ENCODE measurements around the gene FOXS1.
"Not testable (repeated sequence)": the region's sequence is repeated elsewhere in the genome, so short reads cannot be mapped to it uniquely, and the experiment has no call there.

Gene FOXS1

DNA sequence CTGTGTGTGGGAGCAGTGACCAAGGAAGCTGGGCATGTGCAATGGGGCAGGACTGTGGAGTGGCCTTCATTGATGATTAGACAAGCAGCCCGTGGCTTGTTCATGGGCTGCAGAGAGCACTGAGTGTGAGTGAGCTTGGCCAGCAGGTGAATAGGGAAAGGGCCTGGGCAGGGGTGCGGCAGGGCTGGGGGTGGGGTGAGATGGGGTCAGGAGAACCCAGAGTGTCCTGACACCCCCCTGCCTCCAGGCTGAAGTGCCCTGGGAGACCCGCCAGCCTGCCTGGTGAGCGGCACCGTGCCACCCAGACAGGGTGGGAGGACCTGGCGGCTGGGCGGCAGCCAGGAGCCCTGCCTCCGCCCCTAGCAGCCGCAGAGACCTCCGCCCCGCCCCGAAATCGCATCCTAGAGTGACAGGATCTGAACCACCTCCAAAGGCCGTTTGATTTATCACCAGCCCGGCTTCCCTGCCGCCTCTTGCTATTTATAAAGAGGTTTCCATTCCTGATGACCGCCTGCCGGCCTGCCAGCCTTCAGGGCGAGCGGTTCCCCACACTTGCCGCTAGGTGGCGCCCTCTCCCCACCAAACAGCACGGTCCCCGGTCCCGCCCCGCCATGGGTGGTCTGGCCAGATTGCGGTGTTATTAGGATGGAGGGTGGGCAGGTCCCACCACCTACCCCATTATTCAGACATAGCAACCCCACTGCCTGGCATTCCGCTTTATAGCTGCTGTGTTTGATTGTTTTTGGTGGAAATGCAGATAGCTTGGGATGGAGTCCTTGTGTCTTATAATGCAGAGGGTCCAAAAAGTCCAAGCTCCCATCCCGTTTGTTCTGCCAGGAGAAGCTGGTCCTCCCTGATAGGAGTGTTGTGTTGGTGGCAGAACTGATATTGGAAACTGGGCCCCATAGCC is 22.7 kb downstream of the FOXS1 start:
- H3K27ac Mint-ChIP-seq, result no peak overlapping the region
- no peaks in the 10 kb centered on the region for H3K27me3 Mint-ChIP-seq
- H3K4me1 Mint-ChIP-seq, result peaks cover 7% of the 10 kb centered on the region
- H3K4me3 Mint-ChIP-seq, result no peak overlapping the region
- no peaks in the 10 kb centered on the region for H3K9me3 Mint-ChIP-seq
- no peaks in the 10 kb centered on the region for H3K36me3 Mint-ChIP-seq

DNA sequence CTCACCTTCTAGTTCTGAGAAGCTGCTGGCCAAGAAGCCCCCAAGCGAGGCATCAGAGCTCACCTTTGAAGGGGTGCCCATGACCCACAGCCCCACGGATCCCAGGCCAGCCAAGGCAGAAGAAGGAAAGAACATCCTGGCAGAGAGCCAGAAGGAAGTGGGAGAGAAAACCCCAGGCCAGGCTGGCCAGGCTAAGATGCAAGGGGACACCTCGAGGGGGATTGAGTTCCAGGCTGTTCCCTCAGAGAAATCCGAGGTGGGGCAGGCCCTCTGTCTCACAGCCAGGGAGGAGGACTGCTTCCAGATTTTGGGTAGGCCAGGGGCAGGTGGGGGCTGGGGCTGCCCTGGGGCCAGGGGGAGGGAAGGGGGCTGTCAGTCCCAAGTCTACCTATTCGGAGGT is 24.0 kb downstream of the FOXS1 start:
- Mint-ChIP-seq H3K9me3 (no peaks in the 10 kb centered on the region), H3K27ac (peak overlapping the region; percentile 25), H3K4me3 (no peak overlapping the region), H3K4me1 (peaks cover 7% of the 10 kb centered on the region), H3K27me3 (no peaks in the 10 kb centered on the region), H3K36me3 (no peaks in the 10 kb centered on the region)

DNA sequence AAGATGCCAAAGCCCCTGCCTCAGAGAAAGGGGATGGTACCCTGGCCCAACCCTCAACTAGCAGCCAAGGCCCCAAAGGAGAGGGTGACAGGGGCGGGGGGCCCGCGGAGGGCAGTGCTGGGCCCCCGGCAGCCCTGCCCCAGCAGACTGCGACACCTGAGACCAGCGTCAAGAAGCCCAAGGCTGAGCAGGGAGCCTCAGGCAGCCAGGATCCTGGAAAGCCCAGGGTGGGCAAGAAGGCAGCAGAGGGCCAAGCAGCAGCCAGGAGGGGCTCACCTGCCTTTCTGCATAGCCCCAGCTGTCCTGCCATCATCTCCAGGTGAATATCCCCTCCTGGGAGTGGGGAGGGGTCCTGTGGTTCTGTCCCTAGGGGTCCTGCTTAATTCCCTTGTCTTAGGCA is 25.2 kb downstream of the FOXS1 start:
- H3K36me3 Mint-ChIP-seq, result no peaks in the 10 kb centered on the region
- H3K9me3 Mint-ChIP-seq, result no peaks in the 10 kb centered on the region
- no peaks in the 10 kb centered on the region for H3K27me3 Mint-ChIP-seq
- no peak overlapping the region for H3K27ac Mint-ChIP-seq
- peaks cover 7% of the 10 kb centered on the region for H3K4me1 Mint-ChIP-seq
- no peak overlapping the region for H3K4me3 Mint-ChIP-seq

DNA sequence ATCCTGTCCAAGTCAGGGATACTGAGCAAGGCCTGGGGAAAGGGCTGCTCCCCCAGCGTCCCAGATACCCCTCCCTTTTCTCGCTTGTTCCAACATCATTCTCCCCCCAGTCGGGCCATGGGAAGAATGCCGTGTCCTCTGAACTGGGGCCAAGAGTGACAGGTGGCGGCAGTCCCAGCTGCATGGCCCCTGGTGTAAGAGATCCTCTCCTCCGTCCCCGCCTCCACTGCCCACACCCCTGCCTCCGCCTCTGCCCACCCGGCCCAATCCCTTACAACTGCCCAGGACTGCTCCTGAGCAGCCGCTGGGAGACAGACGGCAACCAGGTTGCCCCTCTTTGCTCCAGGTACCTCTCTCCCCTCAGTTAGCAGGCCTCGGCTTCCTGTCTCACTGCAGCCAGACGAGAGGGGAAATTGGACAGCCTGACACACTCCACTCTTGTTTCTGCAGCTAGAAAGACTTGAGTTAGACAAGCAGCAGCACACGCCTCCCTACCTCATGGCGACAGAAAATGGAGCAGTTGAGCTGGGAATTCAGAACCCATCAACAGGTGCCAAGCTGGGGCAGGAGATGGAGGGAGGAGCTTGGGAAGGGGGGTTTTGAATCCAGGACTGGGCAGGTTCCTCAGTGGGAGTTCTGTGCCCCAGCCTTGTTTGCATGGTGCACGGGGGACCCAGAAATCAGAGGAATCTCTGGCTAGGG is 26.2 kb downstream of the FOXS1 start, which contains the start of gene MYLK2:
Gene MYLK2, plus strand, starts transcription at position 274 of the 702 bp plus-strand sequence. Its CDS starts 225 bp downstream, at position 499.
- peaks cover 7% of the 10 kb centered on the region for H3K4me1 Mint-ChIP-seq
- no peak within 1 kb of the TSS for H3K4me3 Mint-ChIP-seq
- H3K36me3 Mint-ChIP-seq, result no peaks in the 10 kb centered on the region
- H3K9me3 Mint-ChIP-seq, result no peaks in the 10 kb centered on the region
- H3K27me3 Mint-ChIP-seq, result no peaks in the 10 kb centered on the region
- no peak within 1 kb of the TSS for H3K27ac Mint-ChIP-seq

DNA sequence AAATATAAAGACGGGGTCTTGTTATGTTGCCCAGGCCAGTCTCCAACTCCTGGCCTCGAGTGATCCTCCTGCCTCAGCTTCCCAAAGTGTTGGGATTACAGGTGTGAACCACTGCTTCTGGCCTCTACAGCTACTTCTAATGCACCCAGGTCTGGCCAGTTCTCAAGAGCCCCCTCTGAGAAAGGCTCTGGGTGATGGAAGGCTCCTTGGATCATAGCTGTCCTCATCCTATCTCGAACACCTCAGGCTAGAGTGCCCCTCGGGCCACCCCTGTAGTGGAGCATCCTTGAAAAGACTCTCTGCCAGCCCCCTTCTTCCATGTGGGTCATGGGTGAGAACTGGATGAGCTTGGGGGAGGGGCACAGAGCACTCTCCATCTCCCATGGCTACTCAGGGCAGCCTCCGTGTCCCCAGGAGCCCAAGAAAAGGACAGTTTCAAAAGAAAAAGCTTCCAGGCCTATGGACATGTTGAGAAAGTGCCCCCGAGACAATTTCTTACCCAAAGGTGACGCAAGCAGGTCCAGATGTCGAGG is 27.0 kb downstream of the FOXS1 start:
- no peak overlapping the region for H3K27ac Mint-ChIP-seq
- no peak overlapping the region for H3K4me3 Mint-ChIP-seq
- peaks cover 7% of the 10 kb centered on the region for H3K4me1 Mint-ChIP-seq
- no peaks in the 10 kb centered on the region for H3K36me3 Mint-ChIP-seq
- no peaks in the 10 kb centered on the region for H3K27me3 Mint-ChIP-seq
- no peaks in the 10 kb centered on the region for H3K9me3 Mint-ChIP-seq

DNA sequence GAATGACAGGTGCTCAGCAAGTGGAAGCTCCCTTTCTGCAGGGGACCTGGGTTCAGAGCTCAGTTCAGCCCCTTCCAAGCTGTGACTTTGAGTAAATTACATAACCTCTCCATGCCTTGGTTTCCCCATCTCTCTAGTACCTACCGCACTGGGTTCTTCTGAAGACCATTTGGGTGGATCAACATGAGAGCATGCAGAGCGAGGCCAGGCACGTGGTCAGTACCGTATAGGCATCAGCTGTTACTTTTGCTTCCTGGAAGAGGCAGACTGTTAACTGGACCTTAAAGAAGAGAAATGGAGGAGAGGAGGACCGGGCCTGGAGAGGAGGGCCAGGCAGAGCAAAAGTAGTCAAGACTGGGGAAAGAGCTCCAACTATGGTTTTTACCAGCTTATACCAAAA is 27.9 kb downstream of the FOXS1 start:
- Mint-ChIP-seq H3K4me3 (no peak overlapping the region), H3K27ac (no peak overlapping the region), H3K9me3 (no peaks in the 10 kb centered on the region), H3K36me3 (no peaks in the 10 kb centered on the region), H3K4me1 (peaks cover 4% of the 10 kb centered on the region), H3K27me3 (no peaks in the 10 kb centered on the region)

DNA sequence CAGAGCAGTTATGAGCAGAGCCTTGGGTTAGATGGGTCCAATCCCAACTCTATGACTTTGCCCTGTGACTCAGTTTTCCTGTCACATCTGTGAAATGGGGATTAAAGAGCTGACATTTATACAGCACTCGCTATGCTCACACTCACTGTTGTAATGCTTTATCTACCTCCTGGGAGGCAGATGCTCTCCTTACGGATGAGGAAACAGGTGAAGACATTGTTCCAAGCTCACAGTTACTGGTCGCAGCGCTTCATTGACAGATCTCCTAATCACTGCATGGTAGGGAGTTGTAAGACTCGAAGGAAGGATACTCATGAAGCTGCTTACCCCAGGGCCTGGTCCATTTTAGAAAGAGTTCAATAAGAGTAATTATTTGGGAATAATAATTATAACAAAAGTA is 29.2 kb downstream of the FOXS1 start:
- Mint-ChIP-seq H3K9me3 (no peaks in the 10 kb centered on the region), H3K36me3 (no peaks in the 10 kb centered on the region), H3K4me1 (no peaks in the 10 kb centered on the region), H3K27ac (no peak overlapping the region), H3K4me3 (no peak overlapping the region), H3K27me3 (no peaks in the 10 kb centered on the region)

DNA sequence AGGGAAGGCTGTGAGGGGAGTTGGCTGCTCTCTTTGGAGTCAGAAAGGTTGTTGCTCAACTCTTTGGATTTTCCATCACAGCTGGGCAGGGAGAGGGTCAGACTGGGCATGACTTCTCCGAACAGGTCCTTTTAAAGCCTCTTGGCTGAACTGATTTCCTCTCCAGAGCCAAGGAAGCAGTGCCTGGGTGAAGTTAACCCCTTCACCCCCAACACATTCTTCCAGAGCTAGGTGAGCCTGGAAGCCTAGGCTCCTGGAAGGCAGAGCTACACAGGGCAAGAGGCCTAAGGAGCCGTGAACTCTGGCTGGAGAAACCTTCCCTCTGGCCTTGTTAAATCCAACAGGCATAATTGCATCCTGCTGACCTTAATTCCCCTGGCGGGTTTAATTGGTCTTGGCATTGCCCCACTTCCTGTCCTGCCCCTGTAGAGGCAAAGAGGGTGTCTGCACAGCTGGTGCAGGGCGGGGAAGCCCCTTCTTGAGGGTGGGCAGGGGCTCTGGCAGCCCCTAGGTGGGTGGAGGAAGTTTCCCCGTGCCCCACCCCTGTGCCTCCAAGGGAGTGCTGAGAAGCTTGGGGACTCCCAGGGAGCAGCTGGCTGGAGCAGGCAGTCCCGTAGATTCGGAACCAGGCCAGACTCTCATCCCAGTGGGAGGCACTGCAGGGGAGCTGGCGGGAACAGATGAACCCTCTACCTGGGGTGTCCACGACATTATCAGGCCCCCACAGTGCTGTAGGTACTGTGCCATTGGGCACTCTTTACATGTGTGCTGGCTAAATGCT is 29.8 kb downstream of the FOXS1 start:
- no peak overlapping the region for H3K4me3 Mint-ChIP-seq
- no peaks in the 10 kb centered on the region for H3K4me1 Mint-ChIP-seq
- H3K36me3 Mint-ChIP-seq, result no peaks in the 10 kb centered on the region
- no peaks in the 10 kb centered on the region for H3K9me3 Mint-ChIP-seq
- H3K27me3 Mint-ChIP-seq, result no peaks in the 10 kb centered on the region
- no peak overlapping the region for H3K27ac Mint-ChIP-seq

DNA sequence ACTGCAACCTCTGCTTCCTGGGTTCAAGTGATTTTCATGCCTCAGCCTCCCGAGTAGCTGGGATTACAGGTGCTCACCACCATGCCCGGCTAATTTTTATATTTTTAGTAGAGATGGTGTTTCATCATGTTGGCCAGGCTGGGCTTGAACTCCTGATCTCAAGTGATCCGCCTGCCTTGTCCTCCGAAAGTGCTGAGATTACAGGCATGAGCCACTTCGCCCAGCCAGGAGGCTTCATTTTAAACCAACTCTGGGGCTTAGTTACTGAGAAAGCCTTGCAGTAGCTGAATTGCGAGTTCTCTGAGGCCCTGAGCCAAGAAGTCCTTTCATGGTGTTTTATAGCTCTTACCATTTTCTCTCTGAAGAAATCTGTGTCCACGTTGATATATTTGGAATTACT is 31.3 kb downstream of the FOXS1 start:
- not testable (repeated sequence) for H3K9me3 Mint-ChIP-seq, H3K27ac Mint-ChIP-seq, H3K4me1 Mint-ChIP-seq, H3K4me3 Mint-ChIP-seq, H3K36me3 Mint-ChIP-seq, H3K27me3 Mint-ChIP-seq

DNA sequence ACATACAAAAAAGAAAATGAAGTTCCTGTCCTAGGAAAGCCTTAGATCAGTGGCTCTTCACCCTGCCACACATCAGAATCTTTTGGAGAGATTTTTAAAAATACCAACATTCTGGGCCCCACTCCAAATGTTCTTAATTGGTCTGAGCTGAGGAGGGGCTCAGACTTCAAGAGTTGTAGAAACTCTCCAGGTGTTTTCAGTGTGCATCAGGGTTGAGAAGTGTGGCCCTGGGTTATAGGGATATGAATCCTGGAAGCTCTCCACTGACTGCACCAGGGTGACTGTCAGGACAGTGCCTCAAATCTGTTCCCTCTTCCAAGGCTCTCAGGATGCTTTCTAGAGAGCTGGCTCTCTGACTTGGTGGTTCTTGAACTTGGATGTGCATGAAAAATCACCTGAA is 31.8 kb downstream of the FOXS1 start:
- no peaks in the 10 kb centered on the region for H3K36me3 Mint-ChIP-seq
- H3K9me3 Mint-ChIP-seq, result no peaks in the 10 kb centered on the region
- no peaks in the 10 kb centered on the region for H3K27me3 Mint-ChIP-seq
- H3K4me3 Mint-ChIP-seq, result no peak overlapping the region
- H3K4me1 Mint-ChIP-seq, result no peaks in the 10 kb centered on the region
- no peak overlapping the region for H3K27ac Mint-ChIP-seq

DNA sequence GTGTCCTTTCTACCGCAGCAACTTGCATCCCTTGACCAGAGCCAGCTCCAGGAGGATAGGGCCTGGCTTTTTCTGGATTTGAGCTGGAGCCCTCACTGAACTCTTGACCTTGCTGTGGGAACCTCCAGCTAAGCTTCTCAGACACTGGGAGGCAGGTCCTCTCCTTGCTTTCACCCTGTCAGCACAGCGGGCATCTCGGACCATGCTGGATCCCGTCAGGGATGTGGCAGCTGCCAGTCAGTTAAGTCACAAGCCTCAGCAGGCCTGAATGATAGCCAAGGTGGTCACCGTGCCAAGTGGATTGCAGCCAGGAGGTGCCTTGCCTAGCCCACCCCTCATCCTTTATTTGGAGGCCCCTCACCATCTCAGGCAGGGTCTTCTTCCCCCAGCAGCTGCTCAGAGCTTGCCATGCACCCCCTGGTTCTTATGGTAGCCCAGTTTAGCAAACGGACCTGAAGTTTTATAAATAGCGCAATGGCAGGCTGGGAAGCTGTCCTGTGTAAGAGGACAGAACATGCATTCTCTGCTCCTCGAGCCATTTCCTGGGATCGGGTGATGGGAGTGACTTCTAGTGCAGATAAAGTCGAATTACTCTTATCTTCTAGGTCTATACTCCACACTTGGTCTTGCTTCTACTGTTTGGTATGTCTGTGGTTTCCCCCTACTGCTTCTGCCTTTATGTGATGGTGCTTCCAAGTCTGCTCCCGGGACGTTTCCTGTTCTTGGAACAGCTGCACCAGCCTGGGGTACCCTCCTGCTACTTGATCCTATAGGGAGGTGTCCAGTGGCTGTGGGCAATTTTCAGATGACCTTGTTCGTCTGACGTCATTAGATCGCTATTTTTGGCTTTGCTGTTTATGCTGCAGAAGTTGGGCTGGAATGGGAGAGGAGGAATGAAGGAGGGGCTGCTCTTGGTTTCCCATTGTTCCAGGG is 33.3 kb downstream of the FOXS1 start:
- H3K9me3 Mint-ChIP-seq, result no peaks in the 10 kb centered on the region
- no peaks in the 10 kb centered on the region for H3K36me3 Mint-ChIP-seq
- H3K27me3 Mint-ChIP-seq, result no peaks in the 10 kb centered on the region
- H3K4me1 Mint-ChIP-seq, result no peaks in the 10 kb centered on the region
- no peak overlapping the region for H3K27ac Mint-ChIP-seq
- no peak overlapping the region for H3K4me3 Mint-ChIP-seq

DNA sequence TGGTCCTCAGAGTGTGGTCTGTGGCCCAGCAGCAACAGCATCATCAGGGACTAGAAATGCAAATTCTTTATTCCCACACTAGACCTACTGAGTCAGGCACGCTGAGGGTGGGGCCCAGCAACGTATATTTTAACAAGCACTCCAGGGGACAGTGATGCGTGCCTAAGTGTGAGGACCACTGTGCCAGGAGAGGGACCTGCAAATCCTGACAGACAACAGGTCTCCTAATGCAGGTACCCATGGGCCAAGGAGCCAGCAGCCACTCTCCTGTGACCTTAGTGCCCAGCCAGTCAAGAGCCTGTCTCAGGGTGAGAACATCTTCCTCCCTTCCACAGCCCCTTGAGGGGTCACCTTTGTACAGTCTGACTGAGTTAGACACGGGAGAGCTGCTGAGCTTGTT is 34.2 kb downstream of the FOXS1 start:
- no peaks in the 10 kb centered on the region for H3K27me3 Mint-ChIP-seq
- no peaks in the 10 kb centered on the region for H3K36me3 Mint-ChIP-seq
- H3K9me3 Mint-ChIP-seq, result no peaks in the 10 kb centered on the region
- H3K4me1 Mint-ChIP-seq, result no peaks in the 10 kb centered on the region
- H3K4me3 Mint-ChIP-seq, result no peak overlapping the region
- no peak overlapping the region for H3K27ac Mint-ChIP-seq

DNA sequence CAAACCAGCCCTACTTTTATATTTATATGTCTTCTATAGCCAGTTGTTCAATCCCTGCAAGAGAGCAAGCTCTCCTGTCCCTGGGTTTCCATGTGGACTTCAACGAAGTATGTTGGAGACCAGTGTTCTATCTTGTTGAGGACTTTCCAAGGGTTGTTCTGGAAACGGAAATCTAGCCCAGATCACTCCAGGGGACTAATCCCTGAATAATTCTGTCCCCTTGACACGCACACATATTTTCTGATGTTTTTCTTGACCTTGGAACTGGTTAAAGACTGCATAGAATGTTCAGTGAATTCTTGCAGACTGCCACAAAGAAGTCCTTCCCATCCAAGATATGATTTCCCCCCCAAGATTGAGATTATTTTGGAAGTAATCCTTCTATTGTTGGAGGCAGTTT is 35.7 kb downstream of the FOXS1 start:
- H3K4me1 Mint-ChIP-seq, result no peaks in the 10 kb centered on the region
- H3K27me3 Mint-ChIP-seq, result no peaks in the 10 kb centered on the region
- H3K27ac Mint-ChIP-seq, result no peak overlapping the region
- H3K4me3 Mint-ChIP-seq, result no peak overlapping the region
- H3K9me3 Mint-ChIP-seq, result no peaks in the 10 kb centered on the region
- H3K36me3 Mint-ChIP-seq, result no peaks in the 10 kb centered on the region

DNA sequence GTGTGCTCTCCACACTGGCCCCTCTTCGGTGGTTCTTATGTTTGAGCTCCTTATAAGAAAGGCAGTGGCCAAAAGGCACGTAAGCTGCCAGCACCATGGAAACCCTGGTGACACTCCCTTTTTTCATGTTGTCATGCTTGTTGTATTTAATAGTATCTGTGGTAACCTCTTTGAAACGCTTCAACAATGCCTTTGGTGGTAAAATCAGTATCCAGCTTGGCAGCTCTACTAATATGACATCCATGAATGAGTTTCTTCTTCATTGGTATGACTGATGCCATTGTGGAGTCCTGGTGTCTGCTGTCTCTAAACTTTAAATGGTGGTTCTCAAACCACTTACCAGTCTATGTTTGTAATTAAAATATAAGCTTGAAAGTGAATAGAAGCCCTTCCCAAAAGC is 36.9 kb downstream of the FOXS1 start:
- Mint-ChIP-seq H3K27me3 (no peaks in the 10 kb centered on the region), H3K4me3 (no peak overlapping the region), H3K36me3 (no peaks in the 10 kb centered on the region), H3K27ac (no peak overlapping the region), H3K9me3 (no peaks in the 10 kb centered on the region), H3K4me1 (peaks cover 11% of the 10 kb centered on the region)
